GM23338 (cell line): ENCODE results near the gene ITGAV. TPM values are rescaled to one million over a fixed set of nuclear protein-coding genes. Genes with fewer than 3 reads are reported as not detected.
A peak's percentile ranks its signal among the peaks of the same experiment; 100 is the strongest.

Source experiments
- ATAC-seq: fragments of 200-7000 bp; cut with Tn5 transposase; 3 replicates; pipeline ENCODE4 v1.9.1; 2020
- DNase-seq: peaks from one replicate; pipeline ENCODE4 v3.0.0-alpha.2; 2015; ENCODE audit warnings: low spot score
- H2AFZ ChIP-seq: fragments of 200-600 bp; sonication (generic); 2 replicates; pipeline ENCODE4 v1.8.0; 2016; ENCODE audit warnings: antibody characterized with exemption, mild to moderate bottlenecking, moderate library complexity
- H3F3A ChIP-seq: fragments of 200-600 bp; sonication (generic); replicated peaks from 2 replicates; pipeline ENCODE4 v1.8.0; 2017; ENCODE audit warnings: antibody characterized with exemption, mixed run types, low read depth
- H3K27ac ChIP-seq: fragments of 200-600 bp; sonication (generic); 2 replicates; pipeline ENCODE4 v1.6.1; 2016; ENCODE audit warnings: low read depth
- H3K27me3 ChIP-seq: fragments of 200-600 bp; sonication (generic); 2 replicates; pipeline ENCODE4 v1.8.0; 2016; ENCODE audit warnings: mild to moderate bottlenecking, mixed run types, moderate library complexity; ENCODE audit not compliant: insufficient read depth
- H3K36me3 ChIP-seq: fragments of 200-600 bp; sonication (generic); 2 replicates; pipeline ENCODE4 v1.8.0; 2016; ENCODE audit warnings: mild to moderate bottlenecking; ENCODE audit not compliant: insufficient read depth
- H3K4me1 ChIP-seq: fragments of 200-600 bp; sonication (generic); 2 replicates; pipeline ENCODE4 v1.8.0; 2016; ENCODE audit warnings: mild to moderate bottlenecking, moderate library complexity; ENCODE audit not compliant: insufficient read depth
- H3K4me2 ChIP-seq: fragments of 200-600 bp; sonication (generic); 2 replicates; pipeline ENCODE4 v1.7.1; 2017; ENCODE audit warnings: mixed run types
- H3K4me3 ChIP-seq: fragments of 200-600 bp; sonication (generic); 2 replicates; pipeline ENCODE4 v1.6.1; 2016; ENCODE audit warnings: mixed run types
- H3K79me2 ChIP-seq: fragments of 200-600 bp; sonication (generic); replicated peaks from 2 replicates; pipeline ENCODE4 v1.8.0; 2017; ENCODE audit warnings: mild to moderate bottlenecking; ENCODE audit not compliant: insufficient read depth
- H3K9me2 ChIP-seq: fragments of 200-600 bp; sonication (generic); 2 replicates; pipeline ENCODE4 v1.8.0; 2017; ENCODE audit not compliant: insufficient read depth
- H4K20me1 ChIP-seq: fragments of 200-600 bp; sonication (generic); replicated peaks from 2 replicates; pipeline ENCODE4 v1.8.0; 2017; ENCODE audit warnings: mild to moderate bottlenecking; ENCODE audit not compliant: insufficient read depth
- H3K27ac Mint-ChIP-seq: 2 replicates; pipeline ENCODE4 v1.8.0; 2020; ENCODE audit warnings: inconsistent platforms, mild to moderate bottlenecking, moderate library complexity, mixed read lengths
- H3K27me3 Mint-ChIP-seq: 3 replicates; pipeline ENCODE4 v1.8.0; 2022; ENCODE audit warnings: low read depth, mild to moderate bottlenecking, moderate library complexity, mixed read lengths, inconsistent platforms; ENCODE audit not compliant: insufficient read depth, poor library complexity
- H3K36me3 Mint-ChIP-seq: 3 replicates; pipeline ENCODE4 v1.8.0; 2021; ENCODE audit warnings: low read depth, mild to moderate bottlenecking, inconsistent platforms, moderate library complexity, mixed read lengths
- H3K4me1 Mint-ChIP-seq: 3 replicates; pipeline ENCODE4 v1.8.0; 2020; ENCODE audit warnings: mild to moderate bottlenecking, inconsistent platforms, mixed read lengths
- H3K4me3 Mint-ChIP-seq: 3 replicates; pipeline ENCODE4 v1.8.0; 2021; ENCODE audit warnings: moderate library complexity, mild to moderate bottlenecking, inconsistent platforms, mixed read lengths
- H3K9me3 Mint-ChIP-seq: 3 replicates; pipeline ENCODE4 v1.8.0; 2020; ENCODE audit warnings: moderate library complexity, mild to moderate bottlenecking, inconsistent platforms, mixed read lengths
- CREB1 ChIP-seq: fragments of 250-450 bp; sonication (Bioruptor Pico); IDR thresholded peaks from 2 replicates; pipeline ENCODE4 v1.5.0; 2020; ENCODE audit warnings: low read depth, mild to moderate bottlenecking, moderate library complexity
- CTCF ChIP-seq, 2 experiments: fragments of 200-600 bp in 1 of 2; sonication (generic) in 1 of 2; conservative IDR thresholded peaks; 2 replicates each; pipeline versions ENCODE4 v1.5.1 to v1.6.1; 2016 to 2017; ENCODE audit warnings: antibody characterized with exemption in 2 of 2, low read depth in 2 of 2, mild to moderate bottlenecking in 2 of 2, moderate library complexity in 1 of 2
- EZH2 ChIP-seq: fragments of 200-600 bp; sonication (generic); IDR thresholded peaks from one replicate; pipeline ENCODE4 v1.8.0; 2017; ENCODE audit warnings: antibody characterized with exemption, mild to moderate bottlenecking, low read depth; ENCODE audit not compliant: unreplicated experiment
- EZH2phosphoT487 ChIP-seq: fragments of 200-600 bp; sonication (generic); IDR thresholded peaks from one replicate; pipeline ENCODE4 v1.8.1; 2018; ENCODE audit warnings: antibody characterized with exemption; ENCODE audit not compliant: unreplicated experiment
- JUNB ChIP-seq: IDR thresholded peaks from one replicate; pipeline ENCODE4 v1.6.1; 2016; ENCODE audit warnings: antibody characterized with exemption; ENCODE audit not compliant: unreplicated experiment
- POLR2AphosphoS5 ChIP-seq: IDR thresholded peaks from 2 replicates; pipeline ENCODE4 v1.6.1; 2016; ENCODE audit warnings: antibody characterized with exemption, low read depth
- REST ChIP-seq: IDR thresholded peaks from one replicate; pipeline ENCODE4 v1.6.1; 2018; ENCODE audit warnings: antibody characterized with exemption; ENCODE audit not compliant: unreplicated experiment
- STAT1 ChIP-seq: IDR thresholded peaks from one replicate; pipeline ENCODE4 v1.6.1; 2016; ENCODE audit warnings: antibody characterized with exemption; ENCODE audit not compliant: unreplicated experiment
- ZNF114 ChIP-seq: fragments of 250-450 bp; sonication (Bioruptor Pico); IDR thresholded peaks from 2 replicates; pipeline ENCODE4 v1.5.0; 2020; ENCODE audit warnings: mild to moderate bottlenecking, moderate library complexity
- ZNF331 ChIP-seq: fragments of 250-450 bp; sonication (Bioruptor Pico); IDR thresholded peaks from 2 replicates; pipeline ENCODE4 v1.5.0; 2020; ENCODE audit warnings: low read depth, mild to moderate bottlenecking, moderate library complexity
- ZNF462 ChIP-seq: fragments of 250-450 bp; sonication (Bioruptor Pico); IDR thresholded peaks from 2 replicates; pipeline ENCODE4 v1.5.0; 2020; ENCODE audit warnings: mild to moderate bottlenecking, moderate library complexity
- polyA plus RNA-seq: library from polyadenylated mRNA; unstranded; fragments of >200 nt; fragmentation: Nextera tagmentation; extraction: Ambion mirVana; gene quantifications from 2 replicates; pipeline ENCODE4 v1.2.1, GENCODE V29; 2016
- total RNA-seq: library from RNA; depleted of rRNA; stranded (reverse); fragments of >200 nt; shearing (Covaris generic); gene quantifications from 2 replicates; pipeline ENCODE4 v1.2.3, GENCODE V29; 2014
- TF ChIP-seq, protein P1 (sequence below): IDR thresholded peaks from 2 replicates; pipeline ENCODE4 v1.6.1; 2016; ENCODE audit warnings: antibody characterized with exemption

ITGAV gene
- total and polyA plus RNA-seq, 2 experiments from 2014 or later: 9.1 to 56.5 TPM

GRCh38 chr2:186546846-186547245 is 43.0 kb upstream of the ITGAV start (continued):
- TF ChIP-seq ZNF462 (CRISPR knock-in tag): no peak

DNA sequence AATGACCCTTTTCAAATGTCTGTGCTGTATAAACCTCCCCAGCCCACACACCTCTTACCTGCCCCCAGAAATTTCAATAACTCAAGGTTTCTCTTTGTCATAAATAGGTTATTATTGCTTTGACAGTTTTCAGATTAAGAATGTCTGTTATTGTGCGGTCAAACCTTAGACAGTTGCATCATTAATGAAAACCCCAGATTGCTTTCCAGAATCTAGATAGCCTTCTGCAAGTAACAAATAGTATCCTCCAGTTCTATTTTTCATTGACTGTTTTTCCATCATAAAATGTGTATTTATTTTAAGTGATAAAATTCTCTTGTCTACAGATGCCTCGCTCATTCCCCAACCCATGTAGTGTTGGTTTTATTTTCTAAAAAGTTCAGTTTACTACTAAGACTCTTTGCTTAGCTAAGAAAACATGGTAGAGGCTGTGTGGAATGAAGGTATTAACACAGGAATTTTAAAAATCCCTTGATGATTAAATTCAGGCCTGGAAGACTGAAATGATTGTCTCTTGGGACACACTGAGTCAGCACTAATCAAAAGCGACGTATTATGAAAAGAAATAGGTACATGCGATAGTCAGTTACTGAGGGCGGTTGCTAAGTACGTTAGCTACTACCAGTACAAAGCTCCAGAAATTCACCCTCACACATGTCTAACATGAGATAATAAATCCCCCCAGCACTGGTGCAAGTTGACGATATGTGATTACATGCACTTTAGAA is 38.4 kb upstream of the ITGAV start:
- no peak overlapping the region for H2AFZ ChIP-seq
- no peak overlapping the region for H3K27ac ChIP-seq
- H3F3A ChIP-seq: no peaks in the 10 kb centered on the region
- H3K36me3 ChIP-seq: no peaks in the 10 kb centered on the region
- no peak overlapping the region for H3K4me2 ChIP-seq
- H3K9me2 ChIP-seq: no peaks in the 10 kb centered on the region; the same call in 1 of the 2 replicates
- Mint-ChIP-seq H3K27ac (peak overlapping the region; percentile 70), H3K4me1 (no peaks in the 10 kb centered on the region), H3K9me3 (no peaks in the 10 kb centered on the region), H3K27me3 (peaks cover 4% of the 10 kb centered on the region), H3K36me3 (no peaks in the 10 kb centered on the region), H3K4me3 (no peak overlapping the region)
- DNase-seq (no peak), ATAC-seq (no peak)
- no peaks in the 10 kb centered on the region for H3K27me3 ChIP-seq
- peaks cover 2% of the 10 kb centered on the region for H3K4me1 ChIP-seq
- no peaks in the 10 kb centered on the region for H4K20me1 ChIP-seq
- H3K4me3 ChIP-seq: no peak overlapping the region
- H3K79me2 ChIP-seq: no peaks in the 10 kb centered on the region
- TF ChIP-seq ZNF114 (no peak), CTCF (conservative IDR thresholded peaks at IDR 0.05; ENCODE audit: low read depth in 2 of 2) (no peak), CREB1 (no peak), POLR2AphosphoS5 (no peak), STAT1 (no peak), ZNF331 (CRISPR knock-in tag) (no peak), JUNB (no peak), EZH2 (no peak), REST (no peak), EZH2phosphoT487 (no peak)
- TF ChIP-seq, protein P1, sequence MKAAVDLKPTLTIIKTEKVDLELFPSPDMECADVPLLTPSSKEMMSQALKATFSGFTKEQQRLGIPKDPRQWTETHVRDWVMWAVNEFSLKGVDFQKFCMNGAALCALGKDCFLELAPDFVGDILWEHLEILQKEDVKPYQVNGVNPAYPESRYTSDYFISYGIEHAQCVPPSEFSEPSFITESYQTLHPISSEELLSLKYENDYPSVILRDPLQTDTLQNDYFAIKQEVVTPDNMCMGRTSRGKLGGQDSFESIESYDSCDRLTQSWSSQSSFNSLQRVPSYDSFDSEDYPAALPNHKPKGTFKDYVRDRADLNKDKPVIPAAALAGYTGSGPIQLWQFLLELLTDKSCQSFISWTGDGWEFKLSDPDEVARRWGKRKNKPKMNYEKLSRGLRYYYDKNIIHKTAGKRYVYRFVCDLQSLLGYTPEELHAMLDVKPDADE: no peak
